HTR-8/SVneo (cell line): ENCODE results near the gene IRF1.
A peak's percentile ranks its signal among the peaks of the same experiment; 100 is the strongest.
"Not testable (repeated sequence)": the region's sequence is repeated elsewhere in the genome, so short reads cannot be mapped to it uniquely, and the experiment has no call there.

ENCODE experiments used
- DNase-seq: peaks from one replicate; pipeline ENCODE4 v3.0.0; 2011; ENCODE audit warnings: low spot score, mixed read lengths; ENCODE audit not compliant: insufficient read length
- FAIRE-seq: peaks from 2 replicates; lab custom pipeline; 2011; peaks lifted over from hg19 to GRCh38; lab: Jason Lieb, UNC

Gene IRF1

DNA sequence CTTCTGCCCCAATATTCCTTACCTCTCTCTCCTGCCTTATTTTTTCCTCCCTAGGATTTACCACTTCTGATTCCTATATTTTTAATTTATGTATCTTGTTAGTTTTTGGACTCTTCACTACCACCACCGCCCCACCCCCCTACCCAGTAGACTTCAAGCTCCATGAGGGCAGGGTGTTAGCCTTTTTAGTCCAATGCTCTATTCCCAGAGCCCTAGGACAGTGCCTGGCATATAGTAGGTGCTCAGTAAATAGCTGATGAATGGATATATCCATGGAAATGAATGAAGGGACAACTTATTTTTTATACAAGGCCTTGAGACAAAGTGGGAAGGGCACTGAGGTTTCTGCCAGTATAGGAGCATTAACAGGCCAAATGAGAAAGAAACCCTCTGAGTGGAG is 41.5 kb downstream of the IRF1 start:
- no peak for DNase-seq
- no peak for FAIRE-seq

DNA sequence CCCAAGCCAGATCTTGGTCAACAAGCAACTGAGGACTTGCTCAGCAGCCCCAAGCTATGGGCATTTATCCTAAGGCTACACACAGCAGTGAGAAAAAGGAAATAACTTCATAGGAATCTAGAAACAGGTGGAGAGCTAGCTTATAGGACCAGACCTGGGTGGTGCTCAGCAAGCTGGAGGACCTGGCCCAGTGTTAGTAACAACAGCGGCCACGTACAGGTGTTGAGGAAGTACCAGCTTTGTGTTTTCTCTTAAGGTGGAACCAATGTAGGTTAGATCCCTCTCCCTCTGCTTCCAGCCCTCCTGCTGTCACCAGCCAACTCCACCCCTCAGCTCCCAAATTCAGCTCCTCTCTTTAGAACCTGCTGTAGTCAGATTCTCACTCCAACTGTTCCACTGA is 43.4 kb downstream of the IRF1 start:
- no peak for FAIRE-seq
- DNase-seq: no peak

- DNase-seq (no peak), FAIRE-seq (no peak)
Observed at GRCh38 chr5:132446621-132447020, 44.0 kb downstream of the IRF1 start.

DNA sequence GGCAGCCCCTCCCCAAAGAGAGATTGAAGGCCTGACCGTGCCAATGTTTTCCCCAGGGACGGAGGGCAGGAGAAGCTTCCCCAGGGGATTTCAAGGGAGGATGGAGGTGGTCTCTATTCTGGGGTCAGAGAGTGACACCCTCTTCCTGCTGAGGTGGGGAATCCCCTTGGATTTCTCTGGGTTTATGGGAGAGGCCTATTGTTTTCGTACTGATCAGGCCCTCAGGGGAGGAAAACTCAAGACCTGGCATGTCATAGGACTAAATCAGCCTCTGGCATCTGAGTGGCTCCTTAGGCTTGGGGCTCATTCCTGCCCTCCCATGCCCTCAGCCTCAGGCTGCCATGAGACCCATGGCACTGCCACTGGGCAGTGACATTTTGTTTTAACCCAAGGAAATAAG is 44.6 kb downstream of the IRF1 start:
- DNase-seq: no peak
- no peak for FAIRE-seq

DNA sequence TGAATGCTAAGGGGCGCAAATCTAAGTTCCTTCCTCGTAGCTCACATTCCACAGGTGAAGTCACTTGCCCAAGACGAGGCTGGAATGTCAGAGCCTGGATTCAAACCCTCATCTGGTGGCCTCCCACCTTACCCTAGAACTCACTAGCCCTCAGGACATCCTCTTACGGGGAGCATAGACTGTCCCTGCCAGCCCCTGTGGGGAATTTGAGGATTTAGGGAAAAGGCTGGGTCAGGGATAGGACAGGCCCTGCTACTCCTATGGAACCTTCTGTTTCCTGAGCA is 45.0 kb downstream of the IRF1 start:
- DNase-seq: no peak
- FAIRE-seq: no peak

GRCh38 chr5:132444841-132445639 is 45.5 kb downstream of the IRF1 start:
- DNase-seq (no peak), FAIRE-seq (no peak)

DNA sequence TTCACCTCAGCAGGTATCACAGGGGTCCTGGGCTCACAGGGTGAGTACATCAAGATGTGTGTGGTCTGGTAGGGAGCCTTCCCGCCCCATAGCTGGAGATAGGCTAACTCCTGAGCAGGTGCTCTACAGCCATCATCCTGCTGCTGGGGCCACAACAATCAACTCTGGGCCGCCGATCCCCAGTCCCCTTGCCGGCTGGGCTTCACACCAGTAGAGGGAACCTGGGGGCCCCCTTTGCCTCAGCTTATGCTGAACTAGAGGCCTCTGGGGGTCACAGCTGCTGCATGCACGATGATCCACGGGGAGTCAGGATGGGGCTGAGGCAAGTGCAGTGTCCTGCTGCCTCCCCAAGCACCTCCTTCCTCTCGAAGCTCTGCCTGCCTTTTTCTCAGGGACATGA is 46.5 kb downstream of the IRF1 start:
- DNase-seq (no peak), FAIRE-seq (no peak)

DNA sequence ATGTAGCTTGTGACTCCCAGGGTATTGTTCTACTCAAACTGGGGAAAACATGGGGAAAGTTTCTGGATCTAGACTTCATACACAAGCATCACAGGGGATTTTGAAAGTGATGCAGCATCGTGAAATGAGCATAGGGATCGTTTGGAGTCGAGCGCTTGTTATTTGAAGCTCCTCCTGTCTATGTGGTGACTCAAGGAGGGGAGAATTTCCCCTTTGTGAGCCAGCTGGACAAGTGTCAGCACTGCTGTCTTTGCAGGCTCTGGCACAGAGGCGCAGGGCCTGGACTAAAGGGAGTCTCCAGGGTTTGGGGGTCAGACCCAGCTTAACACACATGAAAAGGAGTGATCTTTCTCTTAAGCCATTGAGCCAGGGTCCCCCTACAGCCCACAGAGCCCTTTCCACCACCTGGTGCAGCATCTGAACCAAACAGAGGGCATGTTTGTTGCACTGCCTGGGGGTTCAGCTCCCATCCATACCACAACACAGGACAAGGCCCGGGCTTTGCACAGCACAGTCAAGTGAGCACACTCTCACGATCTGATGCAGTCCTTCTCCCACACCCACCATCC is 51.0 kb downstream of the IRF1 start:
- no peak for FAIRE-seq
- DNase-seq: peak; percentile 75

DNA sequence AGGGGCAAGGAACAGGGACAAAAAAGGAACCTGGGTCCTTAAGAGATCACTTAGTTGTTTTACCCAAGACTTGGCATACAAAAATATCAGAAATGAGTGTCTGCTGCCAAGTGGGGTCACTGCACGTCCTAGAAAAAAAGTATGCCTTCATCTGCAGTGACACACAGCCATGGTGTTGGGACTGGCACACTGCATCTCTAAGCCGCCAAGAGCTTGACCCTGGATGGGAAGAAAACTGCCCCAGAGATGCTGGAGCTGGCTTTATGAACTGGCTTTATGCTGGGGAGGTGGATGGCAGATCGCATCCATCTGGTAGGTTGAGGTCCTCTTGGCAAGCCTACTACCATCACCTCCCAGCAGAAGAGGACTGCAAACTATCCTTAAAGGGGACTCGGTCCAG is 51.7 kb downstream of the IRF1 start:
- FAIRE-seq (no peak), DNase-seq (no peak)

GRCh38 chr5:132438267-132438645 is 52.3 kb downstream of the IRF1 start:
- not testable (repeated sequence) for DNase-seq, FAIRE-seq

DNA sequence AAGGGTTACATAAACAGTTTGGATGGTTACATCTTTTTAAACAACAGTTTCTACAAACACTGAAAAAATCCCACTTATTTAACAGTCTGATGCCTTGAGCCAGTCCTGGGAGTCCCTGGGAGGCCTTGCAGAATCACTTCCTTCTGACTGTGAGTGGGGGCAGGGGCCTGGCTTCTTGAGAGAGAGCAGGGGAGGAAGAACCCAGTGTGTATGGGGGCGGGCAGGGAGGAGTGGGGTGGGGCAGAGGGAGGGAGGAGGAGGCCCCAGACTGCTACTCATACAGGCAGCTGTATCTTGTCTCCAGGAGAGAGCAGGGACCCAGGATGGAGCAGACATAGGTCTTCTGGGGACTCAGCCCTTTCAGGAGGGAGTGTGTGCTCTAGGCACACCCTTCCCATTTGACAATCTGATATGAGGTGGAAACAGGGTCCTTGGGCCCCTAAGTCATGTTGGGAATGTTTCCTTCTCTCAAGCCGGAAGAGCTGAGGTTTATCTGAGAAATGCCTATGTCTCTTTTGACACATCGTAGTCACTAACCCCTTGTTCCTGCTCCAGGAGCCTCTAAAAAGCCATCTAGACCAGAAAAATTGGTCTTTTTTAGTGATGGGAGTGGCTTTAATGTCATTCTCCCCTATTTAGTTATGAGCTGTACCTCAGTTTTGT is 52.8 kb downstream of the IRF1 start:
- no peak for FAIRE-seq
- DNase-seq: peak; percentile 70

DNA sequence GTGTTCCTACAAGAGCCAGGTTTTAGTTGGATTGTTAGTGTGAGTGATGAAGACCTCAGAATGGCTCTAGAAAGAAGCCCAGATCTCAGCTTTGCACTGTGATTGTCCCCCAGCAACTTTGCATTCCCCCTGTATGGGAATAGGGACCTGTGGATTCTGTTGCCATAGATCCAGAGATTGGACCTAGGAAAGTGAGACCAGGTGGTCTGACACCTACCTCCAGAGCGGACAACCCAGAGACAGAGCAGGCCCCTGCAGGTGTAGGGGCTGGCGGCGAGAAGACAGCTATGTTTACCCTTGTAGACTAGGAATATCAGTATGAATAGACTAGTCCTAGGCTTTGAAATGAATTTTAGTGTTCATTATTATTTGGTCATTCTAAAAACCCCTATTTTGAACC is 53.6 kb downstream of the IRF1 start:
- DNase-seq (no peak), FAIRE-seq (no peak)

- FAIRE-seq (no peak), DNase-seq (no peak)
Observed at GRCh38 chr5:132435886-132436285, 54.7 kb downstream of the IRF1 start.

GRCh38 chr5:132435447-132435846 is 55.1 kb downstream of the IRF1 start:
- no peak for FAIRE-seq
- DNase-seq: no peak

DNA sequence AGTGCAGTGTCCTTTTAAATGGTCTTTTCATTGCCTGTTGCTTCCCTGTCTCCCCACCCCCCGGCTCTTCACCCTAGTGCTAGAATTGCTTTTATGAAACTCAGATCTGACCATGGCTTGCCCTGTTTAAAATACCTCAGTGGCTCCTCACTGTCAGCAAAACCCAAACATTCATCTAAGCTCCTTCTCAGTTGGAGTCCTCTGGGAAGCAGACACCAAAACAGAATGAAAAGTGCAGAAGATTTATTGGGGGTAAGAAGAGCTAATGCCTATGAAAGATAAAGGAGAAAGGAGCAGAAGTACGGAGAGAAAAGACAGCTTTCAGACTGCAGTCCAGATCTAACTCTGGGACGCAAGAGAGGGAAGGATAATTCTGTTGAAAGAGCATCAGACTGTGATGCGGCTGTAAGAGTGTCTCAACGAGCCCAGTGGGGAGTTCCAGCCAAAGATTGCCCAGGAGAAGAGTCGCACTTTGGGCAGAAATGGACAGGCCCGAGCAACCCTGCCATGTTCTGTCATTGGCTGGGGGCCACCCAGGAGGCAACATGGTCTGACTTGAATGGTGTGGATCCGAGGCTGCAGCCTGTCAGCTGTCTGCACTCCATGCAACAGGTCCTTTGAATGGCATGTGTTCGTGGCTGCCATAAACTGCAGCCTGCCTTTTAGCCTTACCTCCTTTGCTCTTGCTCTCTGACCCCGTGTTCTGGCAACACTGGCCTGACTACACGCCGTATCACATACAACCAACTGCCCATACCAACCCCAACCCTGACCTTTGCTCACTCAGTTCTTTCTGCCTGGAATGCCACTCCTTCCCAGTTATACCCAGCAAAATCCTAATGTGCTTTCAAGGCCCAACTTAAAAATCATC is 55.9 kb downstream of the IRF1 start:
- DNase-seq (no peak), FAIRE-seq (peak; percentile 65)

- FAIRE-seq (no peak), DNase-seq (no peak)
Observed at GRCh38 chr5:132433141-132433540, 57.4 kb downstream of the IRF1 start.

GRCh38 chr5:132431632-132432031 is 58.9 kb downstream of the IRF1 start:
- FAIRE-seq (no peak), DNase-seq (no peak)
